ENCODE measurements around the gene DNAJC15.

The DNAJC15 gene

DNA sequence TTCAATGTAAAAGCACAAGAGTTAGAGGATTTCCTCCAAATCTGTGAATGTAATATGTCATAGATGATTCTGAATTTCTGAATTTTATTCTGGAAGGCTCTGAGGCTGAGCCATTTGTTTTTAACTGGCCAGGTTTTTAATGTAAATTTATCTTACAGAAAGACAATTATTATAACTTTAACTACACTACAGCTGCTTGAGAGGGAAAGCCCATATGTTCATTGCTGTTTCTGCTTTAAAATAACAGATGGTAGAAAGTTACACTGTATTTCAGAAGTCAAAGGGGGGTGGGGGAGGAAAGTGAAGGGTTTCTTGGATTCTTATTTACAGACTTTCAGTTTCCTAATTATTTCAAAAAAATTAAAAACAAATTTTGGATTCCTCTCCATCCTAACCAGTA lies 62.8 kb downstream of the DNAJC15 start:
- no peak for DNase-seq (ENCODE audit: low read depth)

GRCh38 chr13:43088093-43088511 lies 64.7 kb downstream of the DNAJC15 start:
- no peak for DNase-seq (ENCODE audit: low read depth)

DNA sequence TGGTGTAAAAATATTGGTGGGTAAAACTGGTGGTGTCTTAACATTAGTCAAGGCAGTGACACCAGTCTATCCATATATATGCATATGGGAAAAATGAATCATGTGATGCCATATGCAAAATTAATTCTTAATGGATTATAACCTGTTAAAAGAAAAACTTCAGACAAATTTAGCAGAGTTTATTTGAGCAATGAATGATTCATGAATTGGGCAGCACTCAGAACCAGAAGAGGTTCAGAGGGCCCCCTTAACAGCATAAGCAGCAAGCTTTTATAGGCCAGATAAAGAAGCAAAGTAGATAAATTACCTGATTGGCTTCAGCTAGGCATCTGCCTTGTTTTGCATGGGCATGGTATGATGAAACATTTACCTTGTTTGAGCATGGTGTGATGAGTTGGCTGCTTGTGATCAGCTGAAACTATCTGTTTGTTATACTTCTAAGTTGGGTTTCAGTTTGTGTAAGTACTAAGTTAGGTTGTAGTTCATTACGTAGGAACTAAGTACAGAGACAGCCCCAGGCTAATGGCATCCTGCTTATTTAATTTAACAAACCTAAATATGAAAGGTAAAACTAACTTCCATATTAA lies 66.6 kb downstream of the DNAJC15 start:
- no peak for DNase-seq (ENCODE audit: low read depth)

DNA sequence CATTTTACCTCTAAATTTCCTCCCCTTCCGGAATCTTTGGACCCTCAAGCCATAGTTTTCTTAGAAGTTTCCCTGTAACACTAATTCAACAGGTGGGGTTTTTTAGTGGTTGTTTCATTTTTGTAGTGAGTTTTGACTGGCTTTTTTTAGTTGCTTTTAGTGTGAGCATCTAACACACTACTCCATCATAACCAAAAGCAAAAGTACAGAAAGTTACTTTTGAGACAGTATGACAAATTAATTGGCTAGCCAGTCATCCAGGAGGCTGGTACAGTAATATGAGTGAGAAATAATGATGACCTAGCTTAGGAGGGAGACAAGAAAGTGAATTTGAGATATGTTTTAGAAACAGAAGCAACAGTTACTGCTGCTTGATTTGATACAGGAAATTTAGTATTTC lies 71.5 kb downstream of the DNAJC15 start:
- DNase-seq (ENCODE audit: low read depth) = no peak

- no peak for DNase-seq (ENCODE audit: low read depth)
Observed at GRCh38 chr13:43095771-43096719, 72.7 kb downstream of the DNAJC15 start.

DNA sequence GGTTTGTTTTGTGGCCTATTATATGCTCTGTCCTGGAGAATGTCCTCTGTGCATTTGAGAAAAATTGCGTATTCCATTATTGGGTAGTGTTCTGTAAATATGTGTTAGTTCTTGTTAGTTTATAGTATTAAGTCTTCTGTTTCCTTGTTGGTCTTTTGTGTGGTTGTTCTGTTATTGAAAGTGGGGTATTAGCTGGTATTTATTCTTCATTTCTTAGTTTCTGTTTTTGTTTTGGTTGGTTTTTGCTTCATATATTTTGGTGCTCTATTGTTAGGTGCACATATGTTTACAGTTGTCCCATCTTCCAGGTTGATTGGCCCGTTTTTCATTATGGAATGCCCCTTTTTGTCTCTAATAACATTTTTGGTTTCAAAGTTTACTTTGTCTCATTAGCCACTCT lies 77.3 kb downstream of the DNAJC15 start:
- DNase-seq (ENCODE audit: low read depth) = no peak

GRCh38 chr13:43102304-43102703 lies 78.9 kb downstream of the DNAJC15 start:
- no peak for DNase-seq (ENCODE audit: low read depth)

- DNase-seq (ENCODE audit: low read depth) = no peak
Observed at GRCh38 chr13:43107780-43108179, 84.4 kb downstream of the DNAJC15 start.

GRCh38 chr13:43110036-43110435 lies 86.7 kb downstream of the DNAJC15 start:
- DNase-seq (ENCODE audit: low read depth) = no peak

- DNase-seq (ENCODE audit: low read depth) = no peak
Observed at GRCh38 chr13:43110658-43111057, 87.3 kb downstream of the DNAJC15 start.

DNA sequence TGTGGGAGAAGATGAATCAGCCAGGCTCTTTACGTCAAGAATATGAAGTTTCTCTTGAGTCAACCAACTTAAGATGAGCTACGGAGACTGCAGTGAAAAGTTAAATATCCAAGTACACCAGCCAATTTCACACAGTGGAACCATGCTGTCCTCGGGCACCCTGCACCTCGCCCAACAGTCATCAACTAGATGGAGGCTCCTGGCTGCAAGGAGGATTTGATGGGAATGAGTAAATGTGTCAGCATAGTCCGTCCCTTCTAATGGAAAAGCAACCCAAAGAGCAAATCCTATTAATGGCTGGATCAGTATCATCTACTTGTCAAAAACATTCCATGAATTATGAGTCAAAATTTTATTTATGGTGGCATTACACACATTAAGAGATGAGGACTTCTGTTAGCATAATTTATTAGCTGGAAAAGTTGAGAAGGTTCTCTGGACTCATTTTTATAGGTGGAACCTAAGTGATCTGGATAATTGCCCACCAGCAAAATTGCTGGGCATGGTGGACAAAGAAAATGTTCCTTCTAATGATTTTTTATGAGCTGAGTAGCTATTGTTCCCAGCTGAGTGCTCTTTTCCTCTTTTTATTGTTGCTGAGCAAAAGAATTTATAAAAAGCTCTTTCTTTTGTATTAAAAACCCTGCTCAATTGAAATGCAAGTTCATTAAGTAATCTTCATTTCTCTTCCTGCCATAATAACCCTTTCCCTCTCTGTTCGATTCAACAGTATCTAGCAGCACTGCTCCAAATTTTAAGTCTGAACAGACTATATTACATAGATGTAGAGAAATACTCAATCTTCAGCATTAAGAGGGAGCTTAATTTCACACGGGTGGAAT lies 88.4 kb downstream of the DNAJC15 start:
- no peak for DNase-seq (ENCODE audit: low read depth)

DNA sequence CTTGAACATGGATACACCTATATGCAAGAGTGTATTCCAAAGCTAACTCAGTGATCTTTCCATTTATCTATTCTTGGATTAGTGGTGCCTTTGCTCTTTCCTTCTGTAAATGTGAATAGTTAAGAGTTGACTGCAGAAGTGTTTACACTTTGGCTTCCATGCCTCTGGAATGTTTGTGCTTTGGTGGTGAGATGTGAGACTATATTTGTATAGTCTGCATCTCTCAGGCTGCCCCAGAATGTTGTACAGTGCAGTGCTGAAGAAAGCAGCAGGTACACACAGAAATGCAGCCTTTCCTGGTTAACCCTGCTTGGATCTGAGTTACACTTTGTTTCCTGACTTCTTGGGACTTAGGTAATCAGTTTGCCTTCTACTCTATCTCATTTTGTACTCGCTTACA lies 90.2 kb downstream of the DNAJC15 start:
- no peak for DNase-seq (ENCODE audit: low read depth)

DNA sequence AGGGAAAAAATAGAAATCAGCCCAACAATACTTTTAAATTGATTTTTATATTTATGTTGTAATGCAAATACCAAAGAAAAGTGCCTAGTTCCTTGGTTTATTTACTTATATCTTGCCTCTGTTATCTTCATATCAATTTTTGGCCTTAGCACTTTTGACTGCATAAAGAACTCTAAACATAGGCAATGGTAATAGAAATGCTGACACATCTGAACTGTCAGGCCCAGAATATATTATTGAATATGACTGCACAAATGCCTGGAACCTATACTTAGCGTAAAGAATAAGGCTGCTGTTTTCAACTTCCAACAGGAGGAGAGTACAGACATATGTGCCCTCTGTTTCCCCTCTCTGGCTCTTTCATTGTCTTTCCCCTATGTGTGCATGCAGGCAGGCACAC lies 91.1 kb downstream of the DNAJC15 start:
- no peak for DNase-seq (ENCODE audit: low read depth)

DNA sequence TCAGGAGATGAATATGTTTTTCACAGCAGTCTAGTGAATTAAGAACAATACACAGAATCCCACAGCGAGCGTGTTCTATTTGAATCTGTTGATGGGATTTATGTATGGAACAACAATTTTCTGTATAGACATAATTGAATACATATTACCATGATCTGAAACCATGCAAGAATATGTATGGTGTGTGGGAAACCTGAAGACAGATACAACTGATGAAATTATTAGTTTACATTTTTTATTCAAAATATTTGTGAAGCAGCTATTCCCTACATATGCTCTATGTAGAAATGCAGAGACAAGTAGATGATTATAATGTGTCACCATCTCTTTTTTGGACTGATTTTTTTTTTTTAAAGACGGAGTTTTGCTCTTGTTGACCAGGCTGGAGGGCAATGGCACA lies 91.8 kb downstream of the DNAJC15 start:
- DNase-seq (ENCODE audit: low read depth) = no peak

GRCh38 chr13:43116242-43116641 lies 92.9 kb downstream of the DNAJC15 start:
- no peak for DNase-seq (ENCODE audit: low read depth)

DNA sequence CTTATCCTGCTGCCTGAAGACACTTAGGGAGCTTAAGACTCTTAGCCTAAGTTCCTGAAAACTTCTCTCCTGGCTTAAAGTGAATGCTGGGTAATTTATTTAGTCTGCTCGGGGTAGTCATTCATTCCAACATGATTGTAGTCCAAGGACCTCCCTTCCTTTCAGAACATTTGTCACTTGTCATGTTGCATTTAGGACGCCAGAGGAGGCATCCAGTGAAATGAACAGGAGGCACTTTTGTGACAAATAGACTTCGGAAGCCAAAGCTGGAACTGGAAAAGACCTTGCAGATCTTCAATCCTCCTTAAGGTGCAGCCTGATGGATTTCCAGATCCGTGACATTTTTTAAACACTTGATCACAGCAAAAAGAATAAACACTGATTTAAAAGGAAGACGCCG lies 95.1 kb downstream of the DNAJC15 start:
- no peak for DNase-seq (ENCODE audit: low read depth)

DNA sequence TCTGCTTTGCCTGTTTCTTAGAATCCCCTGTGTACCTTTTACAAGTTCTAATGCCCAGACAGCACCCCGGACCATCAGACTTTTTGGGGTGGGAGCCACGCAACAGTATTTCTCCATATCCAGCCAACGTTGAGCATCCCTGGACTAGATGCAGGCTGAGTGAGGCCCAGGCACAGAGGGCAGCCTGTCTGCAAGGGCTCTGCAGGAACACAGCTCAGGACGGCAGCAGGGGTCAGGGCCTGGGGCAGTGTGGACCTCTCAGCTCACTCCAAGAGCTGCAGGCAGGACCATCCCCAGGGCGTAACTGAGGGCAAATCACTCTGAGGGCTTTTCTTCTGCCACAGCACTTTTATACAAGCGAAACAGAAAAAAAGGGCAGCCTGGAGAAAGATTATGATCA lies 95.8 kb downstream of the DNAJC15 start:
- DNase-seq (ENCODE audit: low read depth) = no peak

DNA sequence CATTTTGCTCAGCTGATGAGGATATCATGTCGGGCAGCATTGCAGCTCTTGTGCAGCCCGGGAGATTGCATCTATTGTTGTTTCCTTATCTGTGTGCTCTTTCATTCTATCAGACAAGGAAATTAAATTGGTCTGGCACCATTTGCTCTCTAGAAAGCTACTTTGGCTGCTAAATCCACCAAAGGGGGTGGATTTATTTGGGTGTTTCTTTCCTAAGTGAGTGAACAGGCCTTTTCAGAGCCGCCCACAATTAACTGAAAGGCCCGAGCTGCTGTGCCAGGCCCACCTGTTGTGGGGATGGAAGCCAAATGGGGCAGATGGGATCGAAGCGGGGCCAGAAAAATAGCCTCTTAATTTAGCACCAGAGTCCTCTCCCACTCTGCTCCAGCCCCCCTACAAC lies 99.4 kb downstream of the DNAJC15 start:
- DNase-seq (ENCODE audit: low read depth) = no peak

DNA sequence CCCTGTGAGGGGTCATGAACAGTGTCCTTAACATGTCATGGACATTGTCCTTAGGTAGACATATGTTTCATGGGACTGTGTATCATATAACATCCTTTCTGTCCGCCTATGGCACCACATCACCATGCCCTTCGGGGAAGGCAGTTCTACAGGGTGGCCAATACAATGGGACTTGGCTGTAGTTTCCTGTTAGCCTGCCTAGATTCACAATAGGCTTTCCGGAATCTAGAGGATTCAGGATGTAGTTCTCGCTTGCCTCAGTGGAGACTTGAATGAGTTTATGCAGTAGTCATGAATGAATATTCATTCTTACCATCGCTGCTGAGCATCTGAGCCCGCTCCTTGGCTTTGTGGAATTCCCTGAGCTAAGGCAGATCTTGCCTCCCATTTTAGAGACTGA lies 100.5 kb downstream of the DNAJC15 start:
- DNase-seq (ENCODE audit: low read depth) = no peak

DNA sequence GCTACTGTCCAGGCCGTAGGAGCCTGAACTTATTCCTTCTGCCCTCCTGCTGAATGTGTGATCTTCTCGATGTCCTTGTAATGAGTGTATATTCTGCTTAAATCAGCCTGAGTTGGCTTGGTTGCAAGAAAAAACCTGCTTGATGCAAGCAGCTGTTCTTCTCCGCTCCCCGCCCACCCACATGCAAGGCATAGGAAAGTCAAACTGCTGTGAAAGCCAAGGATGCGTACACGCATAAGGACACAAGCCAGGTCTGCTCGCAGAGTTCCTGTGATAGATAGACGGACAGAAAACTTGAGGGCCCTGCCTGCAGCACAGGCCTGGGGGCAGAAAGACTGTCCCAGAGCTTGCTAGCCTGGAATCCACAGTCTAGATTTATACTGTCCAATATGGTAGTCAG lies 101.1 kb downstream of the DNAJC15 start:
- no peak for DNase-seq (ENCODE audit: low read depth)

DNA sequence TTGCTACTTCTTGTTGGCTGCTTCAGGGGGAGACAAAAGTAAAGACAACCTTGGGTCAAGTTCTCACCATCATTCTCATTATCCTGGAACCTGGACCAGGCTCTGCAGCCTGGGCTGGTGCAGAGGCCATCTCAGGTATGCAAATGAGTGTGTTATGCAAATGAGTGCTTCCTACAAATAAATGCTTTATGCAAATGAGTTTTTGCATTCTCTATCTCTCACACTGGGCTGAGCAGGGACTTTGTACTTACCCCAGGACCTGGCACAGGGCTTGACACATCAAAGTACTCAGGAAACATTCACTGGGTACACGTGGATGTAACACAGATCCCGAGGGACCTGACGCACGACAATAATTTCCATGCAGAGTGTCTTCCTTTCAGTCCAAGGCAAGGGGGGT lies 103.0 kb downstream of the DNAJC15 start:
- no peak for DNase-seq (ENCODE audit: low read depth)

- no peak for DNase-seq (ENCODE audit: low read depth)
Observed at GRCh38 chr13:43127103-43127798, 103.9 kb downstream of the DNAJC15 start.
